ENCODE data around the gene MMP26. TPM values are rescaled to one million over a fixed set of nuclear protein-coding genes. Genes with fewer than 3 reads are reported as not detected.

The MMP26 gene
- not detected in 2 replicates for total RNA-seq

DNA sequence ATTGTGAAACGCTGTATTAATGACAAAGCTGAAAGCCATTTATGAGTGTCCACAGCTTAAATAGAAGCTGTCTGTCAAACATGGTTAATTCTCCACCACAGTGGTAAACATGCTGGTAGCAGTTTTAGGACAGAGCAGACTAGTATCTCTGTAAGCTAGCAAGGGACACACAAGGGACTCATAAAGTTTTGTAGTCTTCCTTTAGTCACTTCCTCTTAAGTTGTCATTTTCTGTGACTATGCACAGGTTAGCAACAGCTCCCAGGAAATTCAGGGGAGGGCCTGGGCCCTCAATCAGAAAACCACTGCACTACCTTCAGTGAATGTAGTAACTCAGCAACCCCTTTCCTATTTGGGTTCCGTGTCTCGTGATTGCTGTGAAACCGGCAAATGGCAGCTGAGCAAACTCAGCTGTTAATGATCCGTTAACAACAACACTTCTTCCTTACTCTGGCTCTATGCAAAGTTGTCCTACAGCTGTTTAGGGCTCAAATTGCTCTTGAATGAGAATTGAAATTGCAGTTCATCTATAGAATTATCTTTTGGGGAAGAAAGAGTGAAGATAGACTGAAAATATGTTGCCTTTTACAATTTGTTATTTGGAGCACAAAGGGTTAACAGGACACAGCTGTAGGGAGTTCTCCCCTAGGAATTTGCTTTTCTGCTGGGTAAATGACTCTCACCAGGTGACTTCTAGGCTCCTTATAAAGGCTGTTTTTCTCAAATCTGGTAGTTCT is at the start of gene MMP26:
Gene MMP26 (plus strand): TSS at position 731 of the 736 bp plus-strand sequence.

DNA sequence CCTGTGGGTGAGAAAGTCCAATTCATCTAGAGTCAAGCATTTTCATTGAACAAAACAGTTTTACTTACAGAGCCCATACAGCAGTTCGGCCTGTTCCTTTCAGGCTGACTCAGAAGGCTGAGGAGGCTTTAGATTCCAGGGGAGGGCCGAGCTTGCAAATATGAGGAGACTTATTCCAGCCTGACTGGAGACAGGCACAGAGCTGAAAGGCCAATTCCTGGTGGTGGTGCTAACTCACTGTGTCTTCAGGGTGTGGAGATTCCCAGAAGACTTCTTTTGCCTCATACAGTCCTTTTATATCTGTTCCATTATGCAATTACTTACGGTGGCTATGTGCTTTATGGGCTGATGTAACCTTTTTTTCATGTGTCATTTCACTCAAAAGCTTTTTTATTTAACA is 7.0 kb upstream of the MMP26 start, which contains the start of gene OR51E2:
Gene OR51E2 (minus strand): TSS at position 269 of the 400 bp plus-strand sequence. CDS start 15,142 bp downstream, outside the sequence.

Other genes with a start within 250 kb of the MMP26 start
- gene OR52K1, start 222.1 kb upstream of the MMP26 start, total RNA-seq: not detected in 2 replicates
- gene OR52M1, start 159.6 kb upstream of the MMP26 start, total RNA-seq: not detected in 2 replicates
- gene OR52I2, start 123.0 kb upstream of the MMP26 start, total RNA-seq: not detected in 2 replicates
- not detected in 2 replicates for gene OR52I1, start 110.7 kb upstream of the MMP26 start, total RNA-seq
- gene TRIM68, start 96.6 kb upstream of the MMP26 start, total RNA-seq: 5.3 and 11.6 TPM in 2 replicates
- gene OR51D1, start 67.3 kb upstream of the MMP26 start, total RNA-seq: not detected in 2 replicates
- not detected in 2 replicates for gene OR51E1, start 60.8 kb upstream of the MMP26 start, total RNA-seq
- not detected in 2 replicates for gene OR51E2, start 6.9 kb upstream of the MMP26 start, total RNA-seq
- gene OR51F1, start 65.2 kb downstream of the MMP26 start, total RNA-seq: not detected in 2 replicates
- not detected in 2 replicates for gene OR52R1, start 99.6 kb downstream of the MMP26 start, total RNA-seq
- gene OR51F2, start 116.5 kb downstream of the MMP26 start, total RNA-seq: not detected in 2 replicates
- gene OR51S1, start 144.4 kb downstream of the MMP26 start, total RNA-seq: not detected in 2 replicates
- not detected in 2 replicates for gene OR51T1, start 177.1 kb downstream of the MMP26 start, total RNA-seq
- not detected in 2 replicates for gene OR51A7, start 199.0 kb downstream of the MMP26 start, total RNA-seq
- not detected in 2 replicates for gene OR51G2, start 214.6 kb downstream of the MMP26 start, total RNA-seq
- not detected in 2 replicates for gene OR51G1, start 219.6 kb downstream of the MMP26 start, total RNA-seq
- gene OR51A4, start 242.8 kb downstream of the MMP26 start, total RNA-seq: not detected in 2 replicates